ENCODE measurements around the gene GJC1. TPM values are rescaled to one million over a fixed set of nuclear protein-coding genes. Genes with fewer than 3 reads are reported as not detected.
A peak's percentile ranks its signal among the peaks of the same experiment; 100 is the strongest.

The GJC1 gene
- total RNA-seq (2014; rRNA removed; shearing (Covaris generic)): 26.0 and 42.7 TPM in 2 replicates
- polyA plus RNA-seq (2015; cell fraction: cytosol; rRNA removed): 24.4 and 25.9 TPM in 2 replicates
- polyA plus RNA-seq (2015; cell fraction: nucleus; rRNA removed): 27.3 and 29.2 TPM in 2 replicates

DNA sequence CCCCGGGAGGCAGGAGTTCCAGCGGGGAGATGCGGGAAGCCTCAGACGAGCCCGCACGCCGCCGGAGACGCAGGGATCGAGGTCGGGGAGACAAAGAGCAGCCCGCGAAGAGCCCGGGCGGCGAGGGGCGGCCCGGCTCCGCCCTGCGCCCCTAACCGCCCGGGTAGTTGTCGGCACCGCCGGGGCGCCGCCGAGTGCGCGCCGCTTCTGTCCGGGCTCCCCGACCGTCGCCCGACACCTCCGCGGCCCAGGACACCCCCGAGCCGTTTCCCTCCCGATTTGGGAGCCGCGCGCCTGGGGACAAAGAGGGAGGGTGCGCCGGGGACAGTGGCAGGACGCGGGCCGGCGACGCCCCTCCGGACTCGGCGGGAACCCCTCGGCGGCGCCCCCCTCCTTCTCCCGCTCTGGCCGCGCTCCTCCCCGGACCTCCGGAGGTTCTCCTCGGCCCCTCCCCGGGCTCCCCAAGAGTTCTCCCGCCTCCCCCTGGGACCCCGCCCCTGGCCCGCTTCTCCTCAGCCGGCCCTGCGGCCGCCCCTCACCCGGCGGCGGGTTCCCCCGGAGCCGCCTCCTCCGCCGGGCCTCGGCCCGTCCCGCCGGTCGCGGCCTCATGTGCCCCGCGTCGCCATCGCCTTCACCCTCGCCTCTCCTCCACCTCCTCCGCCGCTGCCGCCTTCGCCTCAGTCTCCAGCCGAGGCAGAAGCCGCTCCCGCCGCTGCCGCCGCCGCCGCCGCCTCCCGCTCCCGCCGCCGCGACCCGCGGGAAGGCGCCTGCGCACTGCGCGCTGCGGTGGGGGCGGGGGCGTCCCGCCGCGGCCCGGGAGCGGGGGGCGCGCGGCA is at the start of gene GJC1:
Gene GJC1, minus strand, starts transcription at position 765 of the 836 bp plus-strand sequence. CDS start 24,470 bp downstream, outside the sequence.
- peak; percentile 46 for DNase-seq (ENCODE audit: low read depth)

DNA sequence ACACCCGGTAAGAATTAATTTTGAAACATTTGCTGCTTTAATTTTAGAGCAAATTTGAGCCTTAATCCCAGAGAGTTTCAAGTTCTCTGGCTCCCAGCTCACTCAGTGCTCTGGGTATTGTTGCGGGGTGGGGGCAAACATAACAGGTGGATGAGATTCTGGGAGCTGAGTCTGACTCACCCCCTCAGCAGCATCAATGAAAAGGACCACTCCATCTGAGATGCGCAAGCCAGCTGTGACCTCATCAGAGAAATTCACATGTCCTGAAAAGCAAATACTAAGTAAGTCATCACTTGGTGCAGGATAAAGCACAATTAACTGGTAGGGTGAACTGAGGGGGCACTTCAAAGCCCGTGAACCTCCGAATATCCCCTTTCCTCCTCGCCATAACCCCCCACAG is 49.3 kb upstream of the GJC1 start:
- DNase-seq (ENCODE audit: low read depth): no peak

DNA sequence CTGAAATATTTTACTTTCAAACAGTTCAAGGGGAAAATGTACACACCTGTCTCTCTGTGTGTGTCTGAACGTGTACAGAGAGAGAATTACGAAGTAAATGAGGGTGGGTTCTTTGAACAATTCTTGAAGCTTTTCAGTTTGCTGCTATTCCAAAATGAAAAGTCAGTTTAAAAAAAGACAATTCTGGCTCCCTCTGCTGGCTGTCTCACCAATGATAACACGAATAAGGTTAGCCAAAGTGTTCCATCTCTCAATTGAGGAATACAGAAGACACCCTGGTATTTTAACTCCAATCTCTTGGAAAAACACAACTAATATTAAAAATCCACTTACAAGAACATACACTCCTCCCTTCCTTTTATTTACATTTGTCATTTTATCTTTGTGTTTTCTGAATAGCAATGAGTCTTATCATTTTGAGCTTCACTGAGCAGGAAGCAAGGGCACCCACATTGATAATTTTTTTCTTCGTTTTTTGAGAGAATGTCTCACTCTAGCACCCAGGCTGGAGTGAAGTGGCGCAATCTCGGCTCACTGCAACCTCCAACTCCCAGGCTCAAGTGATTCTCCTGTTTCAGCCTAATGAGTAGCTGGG is 48.6 kb upstream of the GJC1 start:
- peak; percentile 18 for DNase-seq (ENCODE audit: low read depth)

DNA sequence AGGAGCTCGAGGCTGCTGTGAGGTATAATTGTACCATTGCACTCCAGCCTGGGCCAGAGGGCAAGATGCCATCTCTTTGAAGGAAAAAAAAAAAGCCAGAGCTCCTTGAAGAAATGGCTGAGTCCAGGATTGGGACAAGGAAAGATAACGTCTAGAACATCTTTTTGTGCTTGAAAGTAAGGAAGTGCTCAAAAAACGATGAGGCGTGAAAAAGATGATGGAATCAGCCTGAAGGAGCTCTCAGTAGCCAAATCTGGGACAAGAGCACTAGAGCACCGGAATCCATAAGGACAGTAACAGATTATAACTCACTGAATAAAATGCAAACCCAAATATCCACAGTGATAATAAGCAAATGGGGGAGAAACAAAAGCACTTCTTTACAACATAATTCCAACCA is 47.0 kb upstream of the GJC1 start:
- DNase-seq (ENCODE audit: low read depth): no peak

DNA sequence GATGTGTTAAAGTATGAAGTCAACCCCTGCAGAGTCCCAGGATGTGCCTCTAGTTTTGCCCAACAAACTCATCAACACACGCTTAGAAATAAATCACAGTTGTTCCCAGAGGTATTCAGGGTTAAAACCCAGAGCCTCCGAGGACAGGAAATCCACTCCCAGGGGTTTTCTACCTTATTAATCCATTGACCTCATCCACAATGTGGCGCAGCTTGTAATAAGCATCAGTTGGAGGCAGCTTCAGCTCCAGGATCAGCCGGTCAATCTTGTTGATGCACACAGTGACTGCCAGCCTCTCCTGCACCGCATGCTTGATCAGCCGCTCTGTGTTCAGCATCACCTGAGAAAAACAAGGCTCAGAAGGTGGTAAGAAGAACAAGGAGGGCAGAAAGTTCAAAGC is 45.7 kb upstream of the GJC1 start:
- no peak for DNase-seq (ENCODE audit: low read depth)

DNA sequence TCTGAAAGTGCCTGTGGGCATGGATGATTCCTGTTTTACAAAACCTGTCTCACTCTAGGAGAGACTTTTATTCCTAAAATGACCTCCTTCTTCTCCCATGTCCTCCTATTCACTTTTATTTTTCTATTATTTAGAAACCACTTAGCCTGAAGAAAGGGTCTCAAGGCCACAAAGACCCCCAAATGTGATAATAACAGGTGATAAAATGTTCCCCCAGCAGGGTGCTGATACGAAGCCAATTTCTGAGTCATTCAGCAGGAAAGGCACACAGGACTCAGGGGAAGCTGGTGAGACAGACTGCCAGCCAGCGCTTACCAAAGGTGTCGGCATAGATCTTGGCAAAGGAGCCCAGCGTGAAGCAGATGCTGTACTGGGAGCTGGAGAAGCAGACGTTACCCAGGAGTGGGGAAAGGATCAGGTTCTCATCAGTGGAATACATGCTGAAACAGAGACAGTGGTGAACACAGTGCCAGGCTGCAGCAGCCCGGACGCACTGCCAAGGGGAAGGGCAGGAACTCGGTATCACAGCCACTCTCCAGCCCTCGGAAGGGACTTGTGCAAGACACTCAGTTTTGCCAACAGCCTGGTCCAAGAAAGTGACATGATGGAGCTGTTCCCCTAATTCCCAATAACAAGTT is 42.2 kb upstream of the GJC1 start:
- DNase-seq (ENCODE audit: low read depth): peak; percentile 17

DNA sequence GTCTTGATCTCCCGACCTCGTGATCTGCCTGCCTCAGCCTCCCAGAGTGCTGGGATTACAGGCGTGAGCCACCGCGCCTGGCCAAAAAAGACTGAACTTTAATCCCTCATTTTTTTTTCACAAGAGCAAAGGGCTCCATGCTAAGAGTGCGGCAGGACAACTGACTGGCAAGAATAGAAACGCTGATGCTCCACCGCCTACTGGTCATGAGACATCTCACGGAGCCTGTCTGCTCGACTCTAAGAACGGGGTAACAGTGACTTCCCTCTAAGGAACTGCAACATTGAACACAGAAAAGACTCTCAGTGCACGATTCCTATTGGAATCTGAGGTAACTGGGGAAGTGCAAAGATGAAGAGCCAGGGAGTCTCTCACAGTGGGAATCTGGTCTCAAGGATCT is 41.5 kb upstream of the GJC1 start:
- DNase-seq (ENCODE audit: low read depth): no peak

DNA sequence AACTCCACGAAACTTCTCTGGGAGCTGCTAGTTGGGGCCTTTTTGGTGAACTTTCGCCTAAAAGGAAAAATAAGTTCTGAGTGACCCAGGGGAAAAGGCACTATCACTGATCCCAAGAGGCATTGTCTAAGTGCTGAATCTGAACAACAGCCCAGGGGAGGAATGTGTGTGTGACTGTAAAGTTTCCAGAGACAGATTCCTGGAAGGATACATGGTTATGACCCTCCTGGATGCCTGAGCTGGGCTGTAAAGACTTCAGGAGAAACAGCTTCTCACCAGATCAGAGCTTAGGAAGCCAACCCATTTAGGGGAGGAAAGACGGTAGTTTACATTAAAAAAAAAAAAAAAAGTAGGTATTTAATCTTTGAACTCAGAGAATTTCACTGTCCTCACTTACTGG is 37.8 kb upstream of the GJC1 start:
- no peak for DNase-seq (ENCODE audit: low read depth)

DNA sequence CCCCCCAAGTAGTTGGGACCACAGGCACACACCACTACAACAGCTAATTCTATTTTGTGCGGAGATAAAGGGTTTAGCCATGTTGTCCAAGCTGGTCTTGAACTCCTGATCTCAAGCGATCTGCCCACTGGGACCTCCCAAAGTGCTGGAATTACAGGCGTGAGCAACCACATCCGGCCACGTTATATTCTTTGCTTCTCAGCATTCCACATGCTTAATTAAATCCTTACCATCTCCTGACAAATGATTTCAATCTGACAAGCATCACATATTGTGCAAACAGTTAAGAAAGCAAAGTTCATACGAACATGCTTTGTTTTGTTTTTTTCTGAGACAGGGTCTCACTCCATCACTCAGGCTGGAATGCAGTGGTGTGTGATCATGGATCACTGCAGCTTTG is 35.8 kb upstream of the GJC1 start:
- DNase-seq (ENCODE audit: low read depth): no peak

DNA sequence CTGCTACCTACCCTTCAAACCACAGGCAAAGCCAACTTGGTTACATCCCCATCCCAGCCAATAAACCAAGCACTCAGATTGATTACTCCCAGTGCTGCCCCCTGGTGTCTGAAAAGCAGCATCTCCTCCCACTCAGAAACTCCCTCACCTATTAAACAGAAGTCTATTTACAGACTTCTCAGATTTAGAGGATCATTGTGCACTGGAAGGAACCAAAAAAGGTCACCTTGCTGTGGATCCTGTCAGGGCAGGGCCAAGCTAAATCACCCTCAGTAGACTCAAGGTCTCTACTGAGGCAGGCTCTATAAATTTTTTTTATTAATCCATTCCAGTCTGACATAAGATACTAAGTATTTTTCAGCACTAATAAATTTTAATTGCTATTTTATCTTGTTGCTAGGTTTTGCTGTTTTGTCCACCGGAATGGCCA is 35.2 kb upstream of the GJC1 start:
- DNase-seq (ENCODE audit: low read depth): peak; percentile 67

DNA sequence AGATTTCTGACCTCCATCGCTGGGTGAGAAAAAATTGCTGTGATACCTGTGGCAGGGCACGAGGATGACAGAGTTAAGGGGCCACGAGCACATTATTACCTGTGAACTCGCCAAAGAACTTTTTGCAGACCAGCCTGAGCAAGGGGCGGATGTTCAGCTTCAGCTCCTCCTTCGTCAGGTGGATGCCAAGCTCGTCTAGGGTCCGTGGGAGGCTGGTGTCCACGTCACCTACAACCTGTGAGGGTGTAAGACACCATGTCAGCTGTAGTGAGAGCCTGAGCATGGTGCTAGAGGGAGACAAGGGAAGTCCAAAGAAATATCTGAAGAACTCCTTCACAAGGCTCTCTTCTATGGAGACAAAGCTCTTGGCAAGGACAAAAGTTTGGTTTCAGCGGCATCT is 34.7 kb upstream of the GJC1 start:
- DNase-seq (ENCODE audit: low read depth): no peak

DNA sequence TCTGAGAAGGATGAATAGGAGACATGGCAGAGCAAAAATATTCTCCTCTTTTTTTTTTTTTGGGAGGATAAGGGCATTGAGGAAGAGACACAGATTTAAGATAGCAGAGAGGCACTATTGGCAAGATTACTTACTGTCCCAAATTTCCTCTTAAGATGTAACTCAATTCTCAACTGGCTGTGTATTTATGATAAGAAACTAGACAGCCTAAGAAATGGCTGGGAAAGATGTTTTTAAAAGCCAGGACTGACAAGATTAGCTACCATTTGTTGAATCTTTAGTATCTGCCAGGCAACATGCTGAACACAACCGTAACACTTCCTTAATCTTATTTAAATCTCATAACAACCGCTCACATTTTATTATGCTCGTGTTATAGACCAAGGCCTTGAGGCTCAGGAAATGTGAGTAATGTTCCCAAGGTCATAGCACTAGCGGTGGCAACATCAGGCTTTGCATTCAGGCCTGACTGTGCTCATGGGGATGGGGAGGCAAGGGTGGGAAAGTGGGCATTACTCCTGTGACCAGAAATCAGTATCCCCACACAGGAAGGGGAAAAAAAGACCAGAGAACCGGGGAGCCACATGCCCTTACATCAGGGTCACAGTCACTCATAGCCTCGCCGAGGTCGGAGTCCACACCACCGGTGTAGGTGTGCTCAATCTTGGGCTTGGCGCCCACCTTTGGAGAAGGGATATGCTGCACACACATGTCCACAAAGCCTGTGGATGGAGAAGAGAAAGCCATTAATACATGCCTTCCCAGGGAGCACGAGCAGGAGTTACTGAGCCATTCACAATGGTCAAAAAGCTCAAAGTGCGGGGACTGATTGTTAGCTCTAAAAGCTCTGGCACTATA is 33.2 kb upstream of the GJC1 start:
- no peak for DNase-seq (ENCODE audit: low read depth)

DNA sequence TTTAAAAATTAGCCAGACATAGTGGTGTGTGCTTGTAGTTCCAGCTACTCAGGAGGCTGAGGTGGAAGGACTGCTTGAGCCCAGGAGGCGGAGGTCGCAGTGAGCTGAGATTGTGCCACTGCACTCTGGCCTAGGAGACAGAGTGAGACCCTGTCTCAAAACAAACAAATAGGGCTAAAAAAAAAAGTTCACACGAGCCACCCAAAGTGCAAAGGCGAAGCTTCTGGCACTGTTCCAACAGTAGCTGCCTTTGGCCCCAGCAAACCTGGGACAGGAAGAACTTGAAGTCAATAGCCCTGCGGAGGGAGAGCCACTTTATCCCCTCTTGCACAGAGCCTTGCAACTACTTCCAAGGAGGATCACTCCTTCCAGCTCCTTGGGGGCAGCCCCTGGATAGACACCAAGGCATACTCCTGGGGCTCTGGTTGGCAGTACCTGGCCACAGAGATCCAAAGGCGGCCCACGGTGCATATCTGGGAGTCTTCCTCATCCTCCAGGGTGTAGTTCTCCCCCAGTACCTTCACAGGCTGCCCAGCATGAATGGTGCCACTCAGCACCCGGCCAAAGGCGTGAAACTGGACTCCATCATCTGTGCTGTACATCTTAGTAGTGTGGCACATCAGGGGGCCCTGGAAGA is 32.3 kb upstream of the GJC1 start:
- DNase-seq (ENCODE audit: low read depth): no peak

DNA sequence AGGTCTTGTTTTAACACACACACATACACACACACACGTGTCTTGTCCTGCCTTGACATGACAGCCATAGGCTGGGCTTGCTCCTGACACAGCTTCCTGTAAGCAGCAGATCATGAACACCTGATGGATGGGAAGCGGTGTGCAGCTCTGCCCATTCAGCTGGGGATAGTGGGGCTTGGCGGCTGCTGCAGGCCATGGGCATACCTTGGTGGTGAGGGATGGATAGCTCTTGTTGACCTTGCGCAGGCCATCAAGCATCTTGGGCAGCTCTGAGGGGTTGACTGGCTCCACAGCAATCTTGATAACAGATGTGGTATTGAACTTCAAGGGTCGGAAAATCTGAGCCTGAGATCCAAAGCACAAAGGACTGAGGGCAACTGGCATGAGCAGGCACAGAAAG is 29.6 kb upstream of the GJC1 start:
- no peak for DNase-seq (ENCODE audit: low read depth)

DNA sequence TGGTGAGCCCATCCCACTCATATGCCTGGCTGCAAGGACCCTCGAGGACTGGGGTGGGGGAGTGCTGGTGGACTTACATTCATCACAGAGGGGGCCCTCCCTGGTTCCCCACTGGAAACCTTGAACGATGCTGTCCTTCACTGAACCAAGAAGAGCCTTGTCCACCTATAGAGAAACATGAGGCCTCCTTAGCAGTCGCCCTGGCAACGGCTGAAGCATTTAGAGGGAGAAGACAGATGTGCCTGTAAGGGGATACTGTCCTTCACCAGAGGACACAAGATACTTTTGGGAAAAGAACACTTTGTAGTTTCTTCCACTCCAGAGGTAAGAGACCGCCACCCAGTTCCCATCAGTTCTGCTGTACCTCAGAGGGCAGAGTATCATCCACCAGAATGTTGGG is 24.1 kb upstream of the GJC1 start:
- no peak for DNase-seq (ENCODE audit: low read depth)

DNA sequence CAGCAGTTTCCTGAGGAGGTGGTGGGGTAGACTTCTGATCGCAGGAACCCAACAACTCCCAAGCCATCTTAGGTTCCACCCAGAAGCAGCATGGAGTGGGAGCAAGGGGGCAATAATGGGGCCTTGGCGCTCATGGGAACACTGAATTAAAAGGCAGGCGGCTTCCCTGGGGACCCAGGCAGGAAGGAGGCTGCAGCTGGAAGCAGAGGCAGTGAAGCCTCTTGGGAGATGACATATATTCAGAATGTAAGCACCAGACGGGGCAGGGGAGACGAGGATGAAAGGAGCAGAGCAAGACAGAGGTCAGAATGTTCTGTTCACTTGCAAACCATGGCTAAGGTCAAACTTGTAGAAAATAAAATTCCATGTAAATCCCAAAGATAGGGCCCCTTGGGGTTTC is 20.5 kb upstream of the GJC1 start:
- no peak for DNase-seq (ENCODE audit: low read depth)

DNA sequence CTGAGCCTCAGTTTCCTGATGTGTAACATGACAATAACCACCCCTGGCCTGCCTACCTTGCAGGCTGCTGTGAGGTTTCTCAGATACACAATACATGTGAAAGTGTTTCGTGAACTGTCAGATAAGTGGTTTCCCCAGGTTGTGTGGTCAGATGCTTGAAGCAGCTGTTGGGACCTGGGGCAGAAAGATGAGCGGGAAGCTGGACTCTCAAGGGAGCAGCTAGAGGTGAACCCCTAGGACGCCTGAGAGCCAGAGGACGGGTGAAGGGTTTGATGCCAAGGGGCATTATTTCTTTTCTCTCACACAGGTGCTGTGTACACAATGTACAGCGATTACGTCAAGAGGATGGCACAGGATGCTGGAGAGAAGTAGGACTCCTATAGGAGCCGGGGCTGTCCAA is 19.9 kb upstream of the GJC1 start:
- no peak for DNase-seq (ENCODE audit: low read depth)

DNA sequence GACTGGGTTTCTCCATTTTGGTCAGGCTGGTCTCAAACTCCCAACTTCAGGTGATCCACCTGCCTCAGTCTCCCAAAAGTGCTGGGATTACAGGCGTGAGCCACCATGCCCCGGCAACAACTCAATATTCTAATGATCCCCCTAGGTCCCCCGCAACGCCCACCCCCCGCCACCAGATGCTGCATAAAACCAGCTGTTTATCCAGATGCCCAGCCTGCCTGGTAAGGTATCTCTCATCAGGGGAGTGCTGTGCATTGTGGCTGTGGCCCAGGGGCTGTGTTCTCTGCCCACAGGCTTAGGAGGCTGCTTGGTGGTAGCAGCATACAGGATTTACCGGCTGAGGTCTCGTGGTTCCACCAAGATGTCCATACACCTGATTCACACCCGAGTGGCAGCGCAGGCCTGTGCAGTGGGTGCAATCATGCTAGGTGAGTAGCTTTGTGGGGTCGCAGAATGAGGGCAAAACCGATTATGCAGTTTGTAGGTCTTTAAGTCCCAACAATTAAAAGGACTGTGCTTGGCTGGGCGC is 18.9 kb upstream of the GJC1 start:
- no peak for DNase-seq (ENCODE audit: low read depth)

DNA sequence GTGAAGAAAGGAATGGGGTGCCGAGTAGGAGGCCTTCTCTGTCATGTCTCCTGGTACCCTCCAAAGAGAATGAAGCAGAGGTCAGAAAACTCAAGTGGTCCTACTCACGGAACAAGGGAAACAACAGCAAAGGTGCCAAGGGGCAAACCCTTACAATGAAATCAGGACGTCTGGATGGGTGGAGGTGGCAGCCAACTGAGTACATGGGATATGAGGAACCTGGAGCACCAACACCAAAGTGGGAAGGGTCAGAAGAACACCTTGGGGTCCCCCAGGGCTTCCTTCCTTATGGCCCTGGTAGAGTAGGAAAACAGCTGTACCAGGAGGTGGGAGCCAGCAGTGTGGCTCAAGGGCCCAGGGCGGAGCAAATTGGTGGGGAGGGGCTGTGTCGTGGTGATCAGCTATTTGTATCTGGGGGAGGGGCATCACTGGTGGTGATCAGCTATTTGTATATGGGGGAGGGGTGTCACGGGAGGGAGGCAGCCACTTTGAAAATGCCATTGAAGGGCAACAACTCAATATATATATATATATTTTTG is 18.2 kb upstream of the GJC1 start:
- DNase-seq (ENCODE audit: low read depth): no peak

DNA sequence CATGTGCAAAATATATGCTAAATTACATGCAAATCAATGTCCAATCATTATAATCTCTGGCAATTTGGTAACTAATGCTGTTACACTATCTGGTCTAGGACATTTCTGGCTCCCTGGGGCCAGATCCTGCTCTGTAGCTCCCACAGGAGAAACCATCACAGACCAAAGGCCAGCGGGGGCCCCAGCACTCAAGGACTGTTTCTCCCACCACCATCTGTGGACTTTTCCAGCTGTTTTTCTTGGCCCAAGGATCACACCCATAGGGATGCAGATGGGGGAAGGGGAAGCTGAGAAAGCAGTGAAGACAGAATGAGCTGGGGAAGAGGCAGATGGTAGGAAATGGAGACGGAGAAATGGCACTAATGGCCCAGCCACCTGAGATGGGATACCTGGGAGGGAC is 17.5 kb upstream of the GJC1 start, which contains the start of gene HIGD1B:
Gene HIGD1B, plus strand, starts transcription at position 298 of the 400 bp plus-strand sequence. CDS start 270 bp downstream, outside the sequence.
- DNase-seq (ENCODE audit: low read depth): no peak

All from HT1080 (cell line).